Thyroid gland (tissue), 4 donors: ENCODE data around the gene SUN2. TPM values are rescaled to one million over a fixed set of nuclear protein-coding genes. Genes with fewer than 3 reads are reported as not detected.

Experiments
- DNase-seq, 2 donors: peaks; one replicate each; pipeline ENCODE4 v3.0.0-alpha.2; 2019
- H3K27ac ChIP-seq, 3 donors: fragments of 200-600 bp; sonication (generic); 1 replicate in 2 of 3; 2 replicates in 1 of 3; pipeline ENCODE4 v1.5.1; 2016 to 2019; ENCODE audit warnings: mild to moderate bottlenecking in 1 of 3, moderate library complexity in 1 of 3
- H3K27me3 ChIP-seq: fragments of 200-600 bp; sonication (generic); one replicate; pipeline ENCODE4 v1.5.1; 2019
- H3K36me3 ChIP-seq, 2 donors: fragments of 200-600 bp; sonication (generic); one replicate each; pipeline ENCODE4 v1.5.1; 2016 to 2019
- H3K4me1 ChIP-seq, 2 donors: fragments of 200-600 bp; sonication (generic); one replicate each; pipeline ENCODE4 v1.5.1; 2017 to 2019
- H3K4me3 ChIP-seq, 3 donors: fragments of 200-600 bp; sonication (generic); replicated peaks in 1 of 3; 1 replicate in 2 of 3; 2 replicates in 1 of 3; pipeline ENCODE4 v1.5.1; 2016; ENCODE audit warnings: mild to moderate bottlenecking in 1 of 3
- H3K9me3 ChIP-seq: fragments of 200-600 bp; sonication (generic); one replicate; pipeline ENCODE4 v1.5.1; 2017
- POLR2A ChIP-seq, 2 donors: fragments of 450-650 bp; IDR thresholded peaks; one replicate each; pipeline ENCODE4 v1.6.1; 2017; ENCODE audit warnings: antibody characterized with exemption in 2 of 2, mild to moderate bottlenecking in 2 of 2, moderate library complexity in 1 of 2
- WGBS, 2 donors: methylation state at CpG; one replicate each; pipeline ENCODE4 v1.1.5; 2017; 5-methylcytosine and 5-hydroxymethylcytosine counted together
- intact Hi-C: fragments of 100-400 bp; cut with DNase I; formaldehyde crosslinking; loops from one replicate; pipeline ENCODE4 v1.15.1; 2023
- total RNA-seq, 4 donors: library from RNA; depleted of rRNA; stranded (reverse); fragments of >200 nt; gene quantifications; one replicate each; pipeline ENCODE4 v1.2.3, GENCODE V29; 2016
- TF ChIP-seq, protein P1 (sequence below), 6 experiments: fragments of 200-600 bp in 3 of 6; fragments of 450-650 bp in 3 of 6; sonication (generic) in 3 of 6; IDR thresholded peaks; one replicate each; pipeline ENCODE4 v1.5.1; 2016 to 2019; ENCODE audit warnings: antibody characterized with exemption in 6 of 6, mild to moderate bottlenecking in 2 of 6, inconsistent platforms in 1 of 6, moderate library complexity in 1 of 6

Gene SUN2
- total RNA-seq, 4 donors from 2014 or later = 137 to 356 (median 153) TPM

DNA sequence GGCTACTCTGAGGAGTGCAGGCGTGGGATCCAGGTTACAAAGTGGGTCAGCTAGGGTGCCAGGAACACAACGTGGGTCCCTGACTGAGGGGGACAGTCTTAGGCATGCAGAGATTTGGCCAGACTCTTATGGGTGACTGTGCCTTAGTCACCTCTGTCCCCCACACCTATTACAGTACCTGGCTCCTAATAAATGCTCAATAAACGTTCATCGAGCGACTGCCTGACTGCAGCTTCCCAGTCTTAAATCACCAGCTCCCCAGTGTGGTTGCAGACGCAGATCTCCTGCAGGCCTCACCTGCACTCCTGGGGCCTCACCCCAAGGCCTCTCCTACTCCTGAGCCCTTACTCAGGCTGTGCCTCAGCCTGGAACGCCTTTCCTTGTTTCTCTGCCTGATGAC lies 3.2 kb upstream of the SUN2 start:
- H3K27ac ChIP-seq = no peak overlapping the region
- WGBS, 2 donors = 92 to 93% methylated on average over 5 to 7 of the region's 7 CpGs
- intact Hi-C loops = no loop called here
- no peaks in the 10 kb centered on the region for H3K27me3 ChIP-seq
- H3K9me3 ChIP-seq = no peaks in the 10 kb centered on the region
- H3K4me3 ChIP-seq = no peak overlapping the region
- H3K36me3 ChIP-seq = no peaks in the 10 kb centered on the region
- H3K4me1 ChIP-seq = peaks cover 12 to 19% of the 10 kb centered on the region in 2 donors
- no peak for DNase-seq
- no peak for TF ChIP-seq POLR2A (IDR thresholded peaks at IDR 0.05)
- TF ChIP-seq, protein P1, sequence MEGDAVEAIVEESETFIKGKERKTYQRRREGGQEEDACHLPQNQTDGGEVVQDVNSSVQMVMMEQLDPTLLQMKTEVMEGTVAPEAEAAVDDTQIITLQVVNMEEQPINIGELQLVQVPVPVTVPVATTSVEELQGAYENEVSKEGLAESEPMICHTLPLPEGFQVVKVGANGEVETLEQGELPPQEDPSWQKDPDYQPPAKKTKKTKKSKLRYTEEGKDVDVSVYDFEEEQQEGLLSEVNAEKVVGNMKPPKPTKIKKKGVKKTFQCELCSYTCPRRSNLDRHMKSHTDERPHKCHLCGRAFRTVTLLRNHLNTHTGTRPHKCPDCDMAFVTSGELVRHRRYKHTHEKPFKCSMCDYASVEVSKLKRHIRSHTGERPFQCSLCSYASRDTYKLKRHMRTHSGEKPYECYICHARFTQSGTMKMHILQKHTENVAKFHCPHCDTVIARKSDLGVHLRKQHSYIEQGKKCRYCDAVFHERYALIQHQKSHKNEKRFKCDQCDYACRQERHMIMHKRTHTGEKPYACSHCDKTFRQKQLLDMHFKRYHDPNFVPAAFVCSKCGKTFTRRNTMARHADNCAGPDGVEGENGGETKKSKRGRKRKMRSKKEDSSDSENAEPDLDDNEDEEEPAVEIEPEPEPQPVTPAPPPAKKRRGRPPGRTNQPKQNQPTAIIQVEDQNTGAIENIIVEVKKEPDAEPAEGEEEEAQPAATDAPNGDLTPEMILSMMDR (IDR thresholded peaks at IDR 0.05) = no peak

DNA sequence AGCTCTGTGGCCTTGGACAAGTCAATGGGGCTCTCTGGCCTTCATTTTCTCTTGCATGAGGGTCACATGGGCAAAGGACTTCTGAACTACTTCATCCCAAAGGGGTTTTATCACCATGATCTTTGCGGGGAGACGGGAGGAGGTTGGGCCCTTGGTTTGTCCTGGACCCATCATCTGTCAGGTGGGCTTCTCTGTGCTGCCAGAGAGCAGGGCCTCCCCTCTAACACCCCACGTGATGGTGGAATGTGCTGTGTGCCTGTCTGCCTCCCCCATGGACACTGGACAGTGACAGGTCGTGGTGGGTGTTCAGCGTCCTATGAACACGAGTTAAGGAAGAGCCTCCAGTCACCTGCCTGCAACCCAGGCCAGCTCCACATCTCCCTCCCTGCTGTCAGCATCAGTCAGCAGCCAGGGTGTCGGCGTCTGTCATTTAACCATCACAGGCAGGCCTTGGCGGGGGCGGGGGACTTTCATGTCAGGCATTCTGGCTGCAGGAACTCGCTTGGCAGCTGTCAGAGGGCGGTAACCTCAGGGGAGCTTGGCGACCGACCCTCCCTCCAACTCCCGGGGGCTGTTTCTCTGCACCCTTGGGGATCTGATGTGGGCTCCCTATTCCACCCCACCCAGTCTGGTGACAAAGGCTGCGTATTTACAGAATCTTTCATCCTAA lies 2.6 kb upstream of the SUN2 start:
- H3K36me3 ChIP-seq = no peaks in the 10 kb centered on the region
- DNase-seq = no peak
- H3K4me1 ChIP-seq = peaks cover 16 to 25% of the 10 kb centered on the region in 2 donors
- no peaks in the 10 kb centered on the region for H3K9me3 ChIP-seq
- 78 to 84% methylated on average over 14 to 16 of the region's 16 CpGs for WGBS, 2 donors
- intact Hi-C loops = no loop called here
- H3K4me3 ChIP-seq = no peak overlapping the region
- TF ChIP-seq, protein P1 (IDR thresholded peaks at IDR 0.05) = no peak
- TF ChIP-seq POLR2A (IDR thresholded peaks at IDR 0.05) = no peak
- no peak overlapping the region for H3K27ac ChIP-seq
- H3K27me3 ChIP-seq = no peaks in the 10 kb centered on the region

DNA sequence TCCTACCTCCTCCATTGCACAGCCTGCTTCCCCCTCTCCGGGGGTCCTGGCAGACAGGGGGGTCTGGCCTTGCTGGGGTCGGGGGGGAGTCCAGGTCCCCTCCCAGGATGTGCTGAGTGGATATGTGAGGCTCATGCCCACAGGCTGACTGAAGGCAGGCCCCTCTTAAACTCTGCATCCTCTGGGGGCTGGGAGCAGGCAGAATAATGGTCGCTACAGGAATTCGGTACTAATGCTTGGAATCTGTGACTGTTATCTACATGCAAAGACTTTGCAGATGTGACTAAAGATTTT lies 1.6 kb upstream of the SUN2 start:
- DNase-seq = no peak
- intact Hi-C loops = no loop called here
- TF ChIP-seq, protein P1 (IDR thresholded peaks at IDR 0.05) = no peak
- no peak for TF ChIP-seq POLR2A (IDR thresholded peaks at IDR 0.05)
- Histone ChIP-seq H3K4me1 (peaks cover 16 to 26% of the 10 kb centered on the region in 2 donors), H3K27me3 (no peaks in the 10 kb centered on the region), H3K4me3 (no peak overlapping the region), H3K9me3 (no peaks in the 10 kb centered on the region), H3K36me3 (peaks cover 0 to 3% of the 10 kb centered on the region in 2 donors), H3K27ac (no peak overlapping the region)
- WGBS, 2 donors = 79 to 92% methylated on average over 3 to 4 of the region's 4 CpGs

DNA sequence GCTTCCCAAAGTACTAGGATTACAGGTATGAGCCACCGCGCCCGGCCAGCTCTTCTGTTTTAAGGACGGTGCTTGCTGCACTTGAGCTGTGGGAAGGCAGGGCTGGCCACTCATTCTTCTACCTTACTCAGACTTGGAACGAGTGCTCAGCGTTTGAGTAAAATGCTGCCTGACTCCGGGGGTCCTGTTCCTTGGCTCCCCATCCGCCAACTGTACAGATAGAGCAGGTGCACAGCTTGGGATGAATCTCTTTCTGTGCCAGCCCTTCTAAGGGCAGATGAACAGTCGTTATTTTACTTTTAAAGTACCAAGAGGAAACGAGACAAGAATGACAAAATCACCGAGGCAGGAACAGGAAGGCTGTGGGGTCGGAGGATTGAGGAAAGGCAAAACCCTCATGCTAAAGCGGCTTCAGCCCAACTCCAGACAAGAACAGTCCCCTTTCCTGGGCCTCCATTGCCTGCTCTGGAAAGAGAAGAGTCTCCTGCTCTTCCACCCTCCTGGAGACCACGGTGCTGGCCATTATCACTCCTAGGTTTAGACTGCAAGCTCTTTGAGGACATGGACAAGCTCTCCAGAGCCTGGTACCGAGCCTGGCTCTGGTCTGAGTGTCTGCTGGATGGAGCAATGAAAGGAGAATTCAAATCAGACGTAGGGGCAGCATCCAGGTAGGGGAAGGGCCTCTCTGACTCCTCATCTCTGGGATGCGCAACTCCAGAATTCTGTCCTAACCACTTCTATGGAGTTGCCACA lies 1.1 kb upstream of the SUN2 start:
- 49 to 53% methylated on average over 14 to 17 of the region's 17 CpGs for WGBS, 2 donors
- intact Hi-C loops = no loop called here

More for the DNA sequence above, 1.1 kb upstream of the SUN2 start:
- Histone ChIP-seq H3K9me3 (no peaks in the 10 kb centered on the region), H3K27ac (peak overlapping the region in 1 of 3 donors; percentile 94), H3K4me3 (peak overlapping the region in 1 of 3 donors; percentile 63), H3K27me3 (no peaks in the 10 kb centered on the region), H3K36me3 (peaks cover 5 to 8% of the 10 kb centered on the region in 2 donors), H3K4me1 (peaks cover 16 to 26% of the 10 kb centered on the region in 2 donors)
- peak; percentile 50 to 55 for DNase-seq
- TF ChIP-seq, protein P1 (IDR thresholded peaks at IDR 0.05) = no peak
- no peak for TF ChIP-seq POLR2A (IDR thresholded peaks at IDR 0.05)
